GM19468 (cell line): ENCODE results near the gene MAN1B1.
A peak's percentile ranks its signal among the peaks of the same experiment; 100 is the strongest.

ENCODE experiments used
- ATAC-seq: cut with Tn5 transposase; IDR thresholded peaks from one replicate; pipeline ENCODE4 v1.9.1; 2021; ENCODE audit warnings: mild to moderate bottlenecking, moderate library complexity, moderate number of reproducible peaks; ENCODE audit not compliant: unreplicated experiment; ENCODE audit errors: extremely low read depth

The MAN1B1 gene

GRCh38 chr9:137067860-137068538 is 18.8 kb upstream of the MAN1B1 start:
- no peak for ATAC-seq

GRCh38 chr9:137068539-137069507 is 18.0 kb upstream of the MAN1B1 start:
- no peak for ATAC-seq

- no peak for ATAC-seq
These were observed 17.2 kb upstream of the MAN1B1 start for GRCh38 chr9:137069508-137070091.

GRCh38 chr9:137070201-137070905 is 16.4 kb upstream of the MAN1B1 start, which contains the start of gene SAPCD2:
SAPCD2 (minus strand) TSS chr9:137070557; CDS start chr9:137070460, 97 bp downstream.
- peak; percentile 64 for ATAC-seq

- no peak for ATAC-seq
These were observed 15.9 kb upstream of the MAN1B1 start for GRCh38 chr9:137070906-137071275.

- no peak for ATAC-seq
These were observed 15.5 kb upstream of the MAN1B1 start for GRCh38 chr9:137071282-137071681.

- no peak for ATAC-seq
These were observed 12.8 kb upstream of the MAN1B1 start for GRCh38 chr9:137073992-137074399.

GRCh38 chr9:137074657-137075274 is 12.0 kb upstream of the MAN1B1 start:
- ATAC-seq: no peak

GRCh38 chr9:137075275-137075775 is 11.5 kb upstream of the MAN1B1 start:
- ATAC-seq: no peak

GRCh38 chr9:137076636-137077009 is 10.2 kb upstream of the MAN1B1 start:
- no peak for ATAC-seq

- no peak for ATAC-seq
These were observed 9.6 kb upstream of the MAN1B1 start, which contains the start of gene UAP1L1 for GRCh38 chr9:137077010-137077747. UAP1L1 (plus strand) TSS chr9:137077517; CDS start chr9:137077533, 16 bp downstream.

GRCh38 chr9:137077758-137078693 is 8.8 kb upstream of the MAN1B1 start:
- no peak for ATAC-seq

GRCh38 chr9:137078701-137079400 is 7.9 kb upstream of the MAN1B1 start:
- ATAC-seq: no peak

GRCh38 chr9:137079401-137079787 is 7.4 kb upstream of the MAN1B1 start:
- ATAC-seq: no peak

GRCh38 chr9:137080260-137081122 is 6.3 kb upstream of the MAN1B1 start:
- no peak for ATAC-seq

GRCh38 chr9:137082222-137082924 is 4.4 kb upstream of the MAN1B1 start:
- no peak for ATAC-seq
